ENCODE measurements around the gene EDN1. TPM values are rescaled to one million over a fixed set of nuclear protein-coding genes. Genes with fewer than 3 reads are reported as not detected.

The EDN1 gene
- total RNA-seq, 4 donors from 2014 or later: 1.0 to 5.4 (median 3.0) TPM

DNA sequence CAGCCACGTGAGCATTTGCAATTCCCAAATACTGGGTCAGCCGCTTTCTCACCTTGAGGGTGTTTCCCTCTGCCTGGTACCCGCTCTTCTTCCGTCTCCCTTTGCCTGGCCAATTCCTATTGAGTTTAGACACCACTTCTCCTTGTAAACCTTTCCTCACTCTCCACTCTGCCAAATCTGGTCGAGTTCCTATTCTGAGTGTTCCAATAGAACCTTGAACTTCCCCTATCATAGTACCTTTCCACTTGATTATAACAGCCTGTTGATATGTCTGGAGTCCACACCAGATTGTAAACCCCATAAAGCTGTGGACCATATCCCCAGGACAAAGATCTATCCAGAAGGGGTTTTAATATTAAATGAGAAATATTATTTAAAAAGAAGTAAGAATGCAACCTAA, 36.0 kb upstream of the EDN1 start:
- Histone ChIP-seq H3K36me3 (no peaks in the 10 kb centered on the region), H3K27ac (no peak overlapping the region), H3K4me1 (no peaks in the 10 kb centered on the region), H3K9me3 (no peaks in the 10 kb centered on the region), H3K27me3 (no peaks in the 10 kb centered on the region), H3K4me3 (replicated peaks in 1 of 3) (no peak overlapping the region)
- DNase-seq: no peak
- TF ChIP-seq, protein P1, sequence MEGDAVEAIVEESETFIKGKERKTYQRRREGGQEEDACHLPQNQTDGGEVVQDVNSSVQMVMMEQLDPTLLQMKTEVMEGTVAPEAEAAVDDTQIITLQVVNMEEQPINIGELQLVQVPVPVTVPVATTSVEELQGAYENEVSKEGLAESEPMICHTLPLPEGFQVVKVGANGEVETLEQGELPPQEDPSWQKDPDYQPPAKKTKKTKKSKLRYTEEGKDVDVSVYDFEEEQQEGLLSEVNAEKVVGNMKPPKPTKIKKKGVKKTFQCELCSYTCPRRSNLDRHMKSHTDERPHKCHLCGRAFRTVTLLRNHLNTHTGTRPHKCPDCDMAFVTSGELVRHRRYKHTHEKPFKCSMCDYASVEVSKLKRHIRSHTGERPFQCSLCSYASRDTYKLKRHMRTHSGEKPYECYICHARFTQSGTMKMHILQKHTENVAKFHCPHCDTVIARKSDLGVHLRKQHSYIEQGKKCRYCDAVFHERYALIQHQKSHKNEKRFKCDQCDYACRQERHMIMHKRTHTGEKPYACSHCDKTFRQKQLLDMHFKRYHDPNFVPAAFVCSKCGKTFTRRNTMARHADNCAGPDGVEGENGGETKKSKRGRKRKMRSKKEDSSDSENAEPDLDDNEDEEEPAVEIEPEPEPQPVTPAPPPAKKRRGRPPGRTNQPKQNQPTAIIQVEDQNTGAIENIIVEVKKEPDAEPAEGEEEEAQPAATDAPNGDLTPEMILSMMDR (IDR thresholded peaks at IDR 0.05): no peak
- TF ChIP-seq POLR2A (IDR thresholded peaks at IDR 0.05): no peak
- WGBS, 2 donors: 80 to 86% methylated on average over 5 of the region's 5 CpGs
- intact Hi-C loops (cut with DNase I): no loop called here

DNA sequence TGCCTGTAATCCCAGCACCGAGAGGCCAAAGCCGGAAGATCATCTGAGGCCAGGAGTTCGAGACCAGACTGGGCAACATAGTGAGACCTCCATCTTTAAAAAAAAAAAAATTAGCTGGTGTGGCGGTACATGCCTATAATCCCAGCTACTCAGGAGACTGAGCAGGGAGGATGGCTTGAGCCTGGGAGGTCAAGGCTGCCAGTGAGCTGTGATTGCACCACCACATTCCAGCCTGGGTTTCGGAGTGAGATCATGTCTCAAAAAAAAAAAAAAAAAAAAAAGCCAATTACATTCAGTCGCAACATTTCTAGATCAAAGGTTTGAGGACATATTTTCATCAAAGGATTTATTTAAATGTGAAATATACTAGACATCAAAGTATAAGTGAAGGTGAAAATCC, 32.0 kb upstream of the EDN1 start:
- no peak for TF ChIP-seq POLR2A (IDR thresholded peaks at IDR 0.05)
- TF ChIP-seq, protein P1 (IDR thresholded peaks at IDR 0.05): no peak
- no peaks in the 10 kb centered on the region for H3K9me3 ChIP-seq
- no peaks in the 10 kb centered on the region for H3K36me3 ChIP-seq
- H3K4me3 ChIP-seq (replicated peaks in 1 of 3): no peak overlapping the region
- no peak overlapping the region for H3K27ac ChIP-seq
- no peak for DNase-seq
- whole genome bisulfite sequencing, 2 donors: 95 to 98% methylated on average over 6 of the region's 6 CpGs
- intact Hi-C loops (cut with DNase I): no loop called here
- no peaks in the 10 kb centered on the region for H3K27me3 ChIP-seq
- no peaks in the 10 kb centered on the region for H3K4me1 ChIP-seq

DNA sequence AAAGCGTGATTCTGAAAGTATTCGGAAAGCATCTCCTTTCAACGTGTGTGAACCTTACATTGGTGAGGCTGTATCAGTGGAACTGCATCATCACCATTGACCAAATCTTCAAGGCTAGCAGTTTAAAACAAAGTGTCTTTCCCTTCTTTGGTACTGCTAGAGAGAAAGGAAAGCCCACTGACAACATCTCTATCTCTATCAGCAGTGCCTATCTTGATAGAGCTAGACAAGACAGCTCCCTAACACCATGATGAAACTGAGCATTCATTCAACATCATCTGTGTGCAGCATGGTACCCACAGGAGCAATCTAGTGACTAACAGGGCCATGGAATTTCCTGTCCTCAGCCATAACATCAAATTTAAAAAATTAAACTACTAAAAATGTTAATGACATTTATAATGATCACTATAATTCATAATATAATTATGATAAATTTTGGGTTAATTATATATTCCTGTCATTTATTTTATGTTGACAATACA, 31.5 kb upstream of the EDN1 start:
- no peak overlapping the region for H3K4me3 ChIP-seq (replicated peaks in 1 of 3)
- no peak for DNase-seq
- no peaks in the 10 kb centered on the region for H3K4me1 ChIP-seq
- no peaks in the 10 kb centered on the region for H3K9me3 ChIP-seq
- no peak overlapping the region for H3K27ac ChIP-seq
- H3K36me3 ChIP-seq: no peaks in the 10 kb centered on the region
- intact Hi-C loops (cut with DNase I): no loop called here
- no peaks in the 10 kb centered on the region for H3K27me3 ChIP-seq
- TF ChIP-seq, protein P1 (IDR thresholded peaks at IDR 0.05): no peak
- TF ChIP-seq POLR2A (IDR thresholded peaks at IDR 0.05): no peak
- 93 to 95% methylated on average over 3 of the region's 3 CpGs for WGBS, 2 donors

DNA sequence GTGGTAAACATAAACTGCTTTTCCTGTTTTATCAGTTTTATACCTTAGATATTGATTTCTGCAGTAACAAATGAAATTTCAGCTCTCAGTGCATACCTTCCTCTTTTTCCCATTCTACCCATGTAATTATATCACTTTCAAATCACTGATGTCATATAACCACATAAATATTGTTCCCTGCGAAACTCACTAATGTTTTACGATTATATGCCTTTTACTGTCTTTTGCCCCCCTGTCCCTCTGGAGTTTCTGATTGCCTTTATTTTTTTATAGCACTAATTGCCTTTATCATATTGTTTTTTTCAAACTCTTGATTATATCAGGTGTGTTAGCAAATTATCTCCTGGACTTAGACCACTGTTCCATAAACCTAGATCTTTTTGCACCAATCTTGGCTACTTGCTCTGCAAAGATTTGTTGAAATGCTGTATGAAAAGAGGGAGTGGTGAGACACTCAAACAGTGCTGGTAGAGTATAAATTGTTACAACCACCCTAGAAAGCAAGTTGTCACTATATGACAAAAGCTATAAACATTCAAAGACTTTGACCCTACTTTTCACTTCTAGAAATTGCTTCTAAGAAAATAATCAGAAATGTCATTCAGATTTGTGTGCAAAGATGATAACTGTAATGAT, 29.6 kb upstream of the EDN1 start:
- H3K36me3 ChIP-seq: no peaks in the 10 kb centered on the region
- H3K27ac ChIP-seq: no peak overlapping the region
- H3K4me1 ChIP-seq: no peaks in the 10 kb centered on the region
- no peaks in the 10 kb centered on the region for H3K9me3 ChIP-seq
- intact Hi-C loops (cut with DNase I): no loop called here
- no peak overlapping the region for H3K4me3 ChIP-seq (replicated peaks in 1 of 3)
- H3K27me3 ChIP-seq: no peaks in the 10 kb centered on the region
- 93 to 96% methylated on average over 2 of the region's 2 CpGs for WGBS, 2 donors
- no peak for DNase-seq
- TF ChIP-seq, protein P1 (IDR thresholded peaks at IDR 0.05): no peak
- TF ChIP-seq POLR2A (IDR thresholded peaks at IDR 0.05): no peak

DNA sequence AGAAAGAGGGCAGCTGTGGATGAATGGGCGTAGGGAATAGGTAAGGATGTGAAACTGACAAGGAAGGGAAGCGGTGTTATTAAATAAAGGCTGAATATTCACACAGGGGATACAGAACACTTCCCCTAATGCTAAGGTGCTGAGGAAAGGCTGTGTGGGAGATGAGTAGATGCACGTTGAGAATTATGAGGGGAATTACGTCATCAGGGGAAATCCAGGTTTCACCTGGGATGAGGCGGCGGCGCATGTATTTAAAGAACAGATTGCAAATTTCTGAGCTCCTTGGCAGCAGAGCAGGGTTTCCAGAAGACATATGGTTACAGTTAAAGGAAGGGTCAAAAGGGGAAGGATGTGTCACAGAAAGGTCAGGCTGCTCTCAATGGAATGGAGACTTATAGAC, 28.7 kb upstream of the EDN1 start:
- WGBS, 2 donors: 80% methylated on average over 7 of the region's 7 CpGs
- no peaks in the 10 kb centered on the region for H3K36me3 ChIP-seq
- H3K27me3 ChIP-seq: no peaks in the 10 kb centered on the region
- no peak overlapping the region for H3K4me3 ChIP-seq (replicated peaks in 1 of 3)
- H3K9me3 ChIP-seq: no peaks in the 10 kb centered on the region
- intact Hi-C loops (cut with DNase I): no loop called here
- H3K4me1 ChIP-seq: no peaks in the 10 kb centered on the region
- TF ChIP-seq, protein P1 (IDR thresholded peaks at IDR 0.05): no peak
- TF ChIP-seq POLR2A (IDR thresholded peaks at IDR 0.05): no peak
- DNase-seq: no peak
- H3K27ac ChIP-seq: no peak overlapping the region
